HK-2 (cell line): ENCODE measurements around the gene ADCY3.

Experiments
- DNase-seq: peaks from one replicate; pipeline ENCODE4 v3.0.0-alpha.2; 2018; ENCODE audit not compliant: unreplicated experiment

Gene ADCY3

DNA sequence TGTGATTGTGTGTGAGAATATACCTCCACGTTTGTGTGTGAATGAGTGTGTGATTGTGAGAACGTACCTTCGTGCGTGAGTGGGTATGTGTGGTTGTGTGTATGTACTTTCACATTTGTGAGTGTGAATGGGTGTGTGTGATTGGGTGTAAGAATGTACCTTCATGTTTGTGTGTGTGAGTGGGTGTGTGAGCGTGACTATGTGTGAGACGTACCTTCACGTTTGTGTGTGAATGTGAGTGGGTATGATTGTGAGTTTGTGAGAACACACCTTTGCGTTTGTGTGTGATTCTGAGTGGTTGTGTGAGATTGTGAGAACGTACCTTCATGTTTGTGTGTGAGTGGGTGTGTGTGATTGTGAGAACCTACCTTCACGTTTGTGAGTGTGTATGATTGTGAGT lies 5.8 kb upstream of the ADCY3 start:
- DNase-seq = no peak

DNA sequence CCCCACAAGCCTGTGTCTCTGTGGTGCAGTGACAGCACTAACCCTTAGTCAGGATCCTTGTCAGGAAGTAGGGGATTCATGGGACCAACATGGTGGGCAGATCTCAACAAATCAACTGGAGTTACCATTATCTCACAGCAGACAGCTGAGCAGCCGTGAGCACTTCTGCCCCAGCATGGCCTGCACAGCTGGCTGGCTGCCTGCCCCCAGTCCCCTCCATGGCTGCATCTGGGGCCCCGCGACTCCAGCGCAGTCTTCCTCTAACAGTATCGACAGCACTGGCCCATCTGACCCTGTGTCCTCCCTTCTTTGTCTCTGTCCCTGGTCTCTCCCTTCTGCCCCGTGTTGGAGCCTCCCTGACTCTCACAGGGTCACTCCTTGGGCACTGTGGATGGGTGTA lies 4.7 kb upstream of the ADCY3 start:
- no peak for DNase-seq

DNA sequence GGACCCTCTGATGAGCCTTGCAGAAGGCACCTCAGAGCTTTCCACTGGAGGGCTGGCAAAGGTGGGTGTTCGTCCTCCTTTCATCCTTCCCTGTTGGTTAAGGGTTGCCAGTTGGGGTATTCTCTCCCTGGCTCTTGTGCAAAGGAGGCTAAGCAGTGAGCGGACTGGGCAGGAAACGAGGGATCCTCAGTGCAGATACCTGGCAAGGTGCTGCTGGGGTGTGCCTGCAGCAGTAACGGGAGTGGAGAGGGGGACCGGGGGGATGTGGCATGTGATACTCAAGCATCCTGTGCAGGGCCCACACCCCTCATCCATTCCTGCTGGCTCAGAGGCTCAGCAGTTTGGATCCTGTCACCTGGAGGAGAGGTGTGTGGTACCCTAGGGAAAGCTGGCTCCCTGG lies 4.2 kb upstream of the ADCY3 start:
- no peak for DNase-seq

DNA sequence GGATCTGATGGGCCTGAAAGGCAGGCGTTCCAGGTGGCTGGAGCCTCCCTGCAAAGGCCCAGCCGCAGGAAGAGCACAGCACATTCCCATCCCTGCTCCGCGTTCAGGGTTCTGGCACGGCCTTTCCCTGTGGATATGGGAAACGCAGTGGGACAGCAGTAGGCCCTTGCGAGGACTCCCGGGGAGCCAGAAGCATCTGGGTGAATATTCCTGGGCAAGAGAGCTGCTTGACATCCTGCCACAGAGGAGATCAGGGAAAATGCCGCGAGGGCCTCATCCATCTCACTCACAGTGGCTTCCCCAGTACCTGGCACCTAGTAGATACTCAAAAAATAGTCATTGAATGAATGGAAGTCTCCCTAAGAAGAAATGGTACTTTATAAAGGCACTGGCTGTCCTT lies 3.1 kb upstream of the ADCY3 start:
- DNase-seq = no peak

DNA sequence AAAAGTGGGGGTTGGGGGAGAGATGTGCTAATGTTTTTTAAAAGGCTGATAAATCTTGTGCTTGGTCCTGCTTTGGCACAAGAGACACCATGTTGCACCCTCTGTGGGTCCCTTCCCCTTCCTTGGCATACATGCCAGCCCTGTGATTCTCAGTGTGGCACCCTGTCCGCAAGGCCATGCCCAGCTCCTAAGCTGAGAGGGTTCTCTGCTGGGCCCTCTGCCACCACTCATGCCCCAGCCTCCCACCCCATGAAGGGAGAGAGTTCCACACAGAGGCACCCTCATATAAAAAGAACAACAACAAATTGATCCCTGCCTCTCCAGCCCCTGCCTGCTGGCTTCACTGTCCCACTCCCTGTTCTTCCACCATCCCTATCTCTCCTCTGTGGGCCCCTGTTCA lies 2.5 kb upstream of the ADCY3 start:
- DNase-seq = no peak

DNA sequence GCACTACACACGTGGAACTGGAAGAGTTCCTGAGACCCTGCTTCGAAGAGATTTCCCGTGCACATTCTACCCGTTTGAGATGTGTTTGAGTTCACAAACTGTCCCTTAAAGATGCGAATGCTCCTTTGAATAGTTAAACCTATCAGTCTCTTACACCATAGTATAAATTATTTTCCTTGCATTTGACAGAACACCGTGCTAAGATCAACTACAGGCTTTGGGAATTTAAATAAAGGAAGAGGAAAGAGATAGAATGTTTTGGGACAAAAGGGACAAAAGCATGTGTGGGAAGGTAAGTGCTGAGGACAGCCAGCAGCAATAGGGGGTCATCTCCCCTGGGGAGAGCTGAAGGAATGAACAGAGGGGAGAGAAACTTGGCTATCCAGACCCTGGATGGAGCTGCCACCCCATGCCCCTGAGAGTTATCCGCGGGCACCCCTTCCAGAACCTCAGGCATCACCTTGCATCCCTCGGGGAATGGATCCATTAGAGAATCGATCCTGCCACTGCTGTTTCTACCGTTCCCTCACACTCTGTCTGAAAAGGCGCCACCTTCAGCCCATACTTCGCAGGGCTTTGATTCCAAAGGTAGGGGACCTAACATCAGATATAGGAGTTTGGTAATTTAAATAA lies 888 bp upstream of the ADCY3 start:
- no peak for DNase-seq

DNA sequence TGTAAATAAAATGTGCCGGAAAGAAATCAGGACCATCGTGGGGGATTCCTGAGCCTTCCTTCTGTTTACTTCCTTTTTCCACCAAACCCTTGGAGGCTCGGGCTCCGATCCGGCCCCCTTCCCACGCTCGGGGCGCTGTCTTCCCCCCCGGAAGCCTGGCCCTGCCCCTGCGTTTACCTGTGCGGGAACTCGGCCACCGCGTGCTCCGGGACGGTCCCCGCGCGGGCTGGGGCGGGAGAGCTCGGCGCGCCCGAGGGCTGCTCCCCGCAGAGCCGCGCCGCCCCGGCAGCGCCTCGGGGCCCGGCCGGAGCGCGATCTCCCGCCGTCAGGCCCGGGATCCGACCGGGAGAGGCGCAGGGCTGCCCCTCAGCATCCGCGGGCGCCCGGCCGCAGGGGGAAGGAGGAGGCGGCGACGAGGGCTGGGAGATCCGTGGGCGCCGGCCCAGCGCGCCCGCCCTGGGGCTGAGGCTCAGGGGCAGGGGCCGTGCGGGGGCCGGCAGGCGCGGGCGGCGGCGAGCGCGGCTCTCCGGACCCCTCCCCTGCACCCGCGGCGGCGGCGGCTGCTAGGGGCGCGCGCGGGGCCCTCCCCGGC lies 435 bp downstream of the ADCY3 start:
- peak; percentile 43 for DNase-seq

DNA sequence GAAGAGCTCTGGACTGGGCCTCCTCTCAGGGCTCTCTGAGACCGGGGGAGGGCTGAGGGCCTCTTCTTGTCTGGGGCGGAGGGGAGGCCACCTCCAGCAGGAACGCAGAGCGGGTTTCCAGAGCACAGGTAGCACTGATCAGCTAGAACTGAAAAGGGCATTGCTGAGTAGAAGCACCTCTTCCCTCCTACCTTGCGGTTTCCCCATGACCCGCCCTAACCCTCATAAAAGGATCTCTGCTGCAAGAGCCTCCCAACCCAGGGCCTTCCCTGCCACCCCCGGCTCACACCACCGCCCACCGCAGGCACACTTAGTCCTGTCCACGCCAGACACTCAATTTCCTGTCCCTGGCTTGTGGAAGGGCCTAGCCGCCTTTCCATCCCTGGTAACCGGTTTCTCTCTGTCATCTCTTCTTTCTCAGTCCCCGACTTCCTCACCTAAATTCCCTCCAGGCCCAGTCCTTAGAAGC lies 966 bp downstream of the ADCY3 start:
- no peak for DNase-seq

DNA sequence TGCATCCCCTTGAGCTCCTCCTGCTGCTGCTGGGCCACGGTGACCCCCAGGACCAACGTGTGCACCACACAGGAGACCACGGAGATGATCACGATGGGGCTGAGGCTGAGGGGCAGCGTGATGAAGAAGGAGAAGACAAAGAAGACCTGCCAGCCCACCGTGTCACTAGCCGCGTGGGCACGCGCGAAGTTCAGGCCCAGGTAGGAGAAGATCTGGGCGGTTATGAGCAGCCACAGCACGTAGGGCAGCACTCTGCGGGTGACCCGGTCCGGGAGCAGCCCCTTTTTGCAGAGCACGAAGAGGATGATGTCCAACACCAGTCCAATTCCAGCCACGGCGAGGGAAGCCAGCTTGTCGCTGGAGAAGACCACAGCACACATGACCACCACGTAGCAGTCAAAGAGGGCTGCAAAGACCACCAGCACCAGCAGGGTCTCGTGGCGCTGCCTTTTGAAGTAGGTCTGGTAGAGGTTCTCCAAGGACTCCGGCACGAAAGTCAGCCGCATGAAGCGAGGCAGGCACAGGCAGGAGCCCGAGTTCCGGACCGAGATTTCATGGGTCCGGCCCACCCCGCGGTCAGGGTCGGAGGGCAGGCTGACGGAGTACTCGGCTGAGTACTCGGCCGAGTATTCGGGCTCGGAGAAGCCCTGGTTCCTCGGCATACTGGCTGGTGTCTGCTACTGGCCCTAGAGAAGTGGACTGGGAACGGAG lies 1.6 kb downstream of the ADCY3 start:
- no peak for DNase-seq

DNA sequence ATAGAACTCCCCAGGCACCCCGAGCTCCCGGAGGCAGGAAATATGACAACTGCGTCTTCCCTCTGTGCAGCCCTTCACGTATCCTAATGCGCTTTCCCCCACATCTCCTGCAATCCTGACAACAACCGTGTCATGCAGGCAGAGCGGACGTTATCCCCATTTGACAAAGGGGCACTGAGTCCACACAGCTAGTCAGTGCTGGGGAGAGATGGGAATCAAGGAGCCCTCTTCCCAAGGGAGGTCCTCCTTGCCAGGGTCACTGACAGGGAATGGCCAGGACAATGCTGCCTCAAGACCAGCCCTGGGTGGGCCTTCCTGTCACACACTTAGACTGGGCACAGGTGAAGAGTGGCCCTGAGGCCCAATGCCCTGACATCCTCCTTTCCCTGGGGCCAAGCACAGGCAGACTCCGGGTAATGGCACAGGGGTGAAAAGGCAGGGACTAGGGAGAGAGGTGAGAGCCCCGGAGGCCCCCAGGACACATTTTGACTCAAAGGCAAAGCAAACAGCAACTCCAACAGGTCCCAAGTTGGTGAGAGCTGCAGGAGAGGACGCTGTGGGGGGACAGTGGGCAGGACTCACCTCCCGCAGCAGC lies 2.2 kb downstream of the ADCY3 start:
- DNase-seq = no peak

DNA sequence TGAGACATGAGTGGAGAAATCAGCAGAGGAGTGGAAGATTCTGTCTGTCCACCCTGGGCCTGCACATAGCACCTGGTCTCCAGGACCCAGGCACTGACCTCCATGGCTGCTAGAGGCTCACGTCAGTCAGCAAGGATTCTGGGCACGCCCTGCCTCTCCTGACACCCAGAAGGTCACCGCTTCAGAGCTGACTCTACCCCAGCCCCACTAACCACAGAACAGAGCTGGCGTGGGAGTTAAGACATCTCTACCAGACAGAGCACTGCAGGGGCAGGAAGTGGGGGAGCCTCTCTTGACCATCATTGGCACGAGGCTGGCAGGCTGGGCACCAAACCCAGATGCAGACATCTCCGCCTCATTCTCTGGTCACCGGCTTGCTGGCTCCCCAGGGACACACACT lies 3.0 kb downstream of the ADCY3 start:
- DNase-seq = no peak

DNA sequence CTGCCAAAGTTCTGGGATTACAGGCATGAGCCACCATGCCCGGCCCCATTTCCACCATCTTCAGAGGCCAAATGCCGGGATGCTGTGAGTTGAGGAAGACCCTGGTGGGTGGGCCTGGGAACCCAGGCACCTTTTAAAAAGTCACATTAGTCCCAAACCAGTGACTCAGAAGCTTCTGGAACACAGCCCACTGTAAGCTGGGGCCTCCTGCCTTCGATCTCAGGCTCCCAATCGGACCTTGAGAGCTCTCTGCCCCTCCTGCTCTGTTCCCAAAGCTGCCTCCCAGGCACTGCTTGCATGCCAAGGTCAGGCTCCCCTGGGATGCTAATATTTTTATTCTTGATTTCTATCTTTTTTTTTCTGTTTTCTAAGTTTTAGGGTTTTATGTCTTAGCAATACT lies 4.2 kb downstream of the ADCY3 start:
- no peak for DNase-seq

DNA sequence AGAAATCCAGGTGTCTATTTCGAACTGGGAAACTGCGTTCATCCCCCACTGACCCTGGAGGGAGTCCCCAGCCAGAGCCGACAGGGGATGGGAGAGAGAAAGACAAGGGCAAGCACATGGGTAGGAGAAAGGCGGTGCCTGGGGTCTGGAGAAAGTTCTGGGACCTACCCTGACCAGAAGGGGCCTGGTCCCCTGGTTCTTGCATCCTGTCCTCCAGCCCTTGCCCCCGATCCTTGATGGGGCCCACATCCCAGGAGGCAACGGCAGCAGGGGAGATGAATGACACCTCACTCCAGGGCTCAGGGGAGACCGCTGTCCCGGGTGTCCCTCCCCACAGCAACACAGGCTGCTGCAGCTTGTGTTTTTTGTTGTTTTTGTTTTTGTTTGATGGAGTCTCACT lies 4.9 kb downstream of the ADCY3 start:
- no peak for DNase-seq

DNA sequence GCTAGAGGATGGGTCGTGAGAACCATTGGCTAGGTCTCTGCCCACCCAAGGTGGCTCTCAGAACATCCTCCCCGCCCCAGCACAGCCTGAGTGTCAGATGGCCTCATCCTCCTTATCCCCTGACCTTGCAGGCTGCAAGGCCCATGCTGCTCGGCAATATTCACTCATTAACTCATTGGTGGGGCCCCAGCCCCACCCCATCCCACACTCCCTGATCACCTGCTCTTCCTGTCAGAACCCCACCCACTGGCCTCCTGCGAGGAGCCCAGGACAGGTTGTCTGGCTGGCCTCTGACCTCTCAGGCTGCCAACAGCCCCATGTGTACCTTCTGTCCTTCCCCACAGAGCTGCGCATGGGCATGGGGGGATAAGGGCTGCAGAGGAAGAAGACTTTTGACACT lies 5.3 kb downstream of the ADCY3 start:
- no peak for DNase-seq

DNA sequence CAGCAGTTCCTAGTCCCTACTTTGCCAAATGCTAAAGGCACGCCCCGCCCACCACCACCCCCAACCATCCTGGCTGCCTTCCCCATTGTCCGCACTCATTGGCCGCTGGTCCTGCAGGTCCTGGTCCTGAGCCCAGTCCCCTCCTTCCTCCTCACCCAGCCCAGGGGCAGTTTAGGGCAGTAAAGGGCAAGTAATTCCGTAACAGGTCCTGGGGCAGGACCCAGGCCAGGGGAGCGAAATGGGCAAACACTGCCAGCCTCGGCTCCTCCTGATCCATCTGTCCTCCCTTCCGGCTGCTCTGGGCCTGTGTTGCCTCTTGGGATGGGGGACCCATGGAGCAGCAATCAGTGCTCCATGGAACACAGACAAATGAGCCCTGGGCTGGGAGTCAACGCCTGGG lies 6.1 kb downstream of the ADCY3 start:
- no peak for DNase-seq

DNA sequence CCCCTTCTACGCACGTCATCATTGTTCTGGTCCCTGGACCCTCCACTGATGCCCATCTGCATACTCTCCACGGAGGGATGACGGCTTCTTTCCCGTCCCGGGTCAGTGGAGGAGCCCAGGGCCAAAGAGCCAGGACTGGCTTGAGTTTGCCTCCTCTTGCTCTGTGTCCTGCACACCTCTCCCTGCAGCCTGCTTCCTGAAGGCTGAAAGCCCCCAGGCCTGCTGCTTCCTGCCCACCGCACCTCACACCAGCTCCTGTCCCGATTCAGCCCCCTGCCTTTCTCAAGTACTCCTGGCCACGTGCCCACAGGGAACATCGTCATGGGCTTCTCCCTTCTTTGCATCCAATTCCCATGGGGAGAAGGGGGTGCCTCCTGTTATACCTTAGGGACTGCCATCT lies 7.1 kb downstream of the ADCY3 start:
- no peak for DNase-seq

DNA sequence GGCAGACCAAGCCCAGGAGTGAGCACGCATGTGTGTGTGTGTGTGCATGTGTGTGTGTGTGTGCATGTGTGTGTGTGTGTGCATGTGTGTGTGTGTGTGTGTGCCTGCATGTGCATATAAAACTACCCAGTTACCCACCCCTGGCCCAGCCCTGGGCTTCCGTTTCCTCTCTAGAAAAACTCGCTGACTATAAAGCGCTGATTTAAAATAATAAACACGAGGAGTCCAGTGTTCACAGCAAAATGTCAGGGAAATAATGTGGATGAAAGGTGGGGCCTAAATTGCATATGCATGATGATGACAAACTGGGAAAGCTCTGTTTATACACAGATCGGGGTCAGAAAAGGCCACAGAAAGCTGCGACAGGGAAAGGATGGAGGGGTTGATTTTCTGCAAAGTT lies 7.5 kb downstream of the ADCY3 start:
- DNase-seq = no peak

DNA sequence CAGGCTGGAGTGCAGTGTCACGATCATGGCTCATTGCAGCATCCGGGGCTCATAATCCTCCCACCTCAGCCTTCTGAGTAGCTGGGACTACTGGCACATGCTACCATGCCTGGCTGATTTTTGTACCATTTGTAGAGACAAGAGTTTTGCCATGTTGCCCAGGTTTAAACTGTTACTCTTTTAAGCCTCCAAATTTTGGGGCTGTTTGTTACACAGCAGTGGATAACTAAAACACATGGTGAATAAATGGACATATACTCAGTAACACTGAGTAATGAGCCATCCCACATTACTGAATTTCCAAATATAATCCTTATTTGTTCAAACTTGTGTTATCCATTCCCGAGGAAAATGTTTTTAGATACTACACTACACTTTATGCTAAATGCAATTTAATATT lies 9.8 kb downstream of the ADCY3 start:
- DNase-seq = no peak

DNA sequence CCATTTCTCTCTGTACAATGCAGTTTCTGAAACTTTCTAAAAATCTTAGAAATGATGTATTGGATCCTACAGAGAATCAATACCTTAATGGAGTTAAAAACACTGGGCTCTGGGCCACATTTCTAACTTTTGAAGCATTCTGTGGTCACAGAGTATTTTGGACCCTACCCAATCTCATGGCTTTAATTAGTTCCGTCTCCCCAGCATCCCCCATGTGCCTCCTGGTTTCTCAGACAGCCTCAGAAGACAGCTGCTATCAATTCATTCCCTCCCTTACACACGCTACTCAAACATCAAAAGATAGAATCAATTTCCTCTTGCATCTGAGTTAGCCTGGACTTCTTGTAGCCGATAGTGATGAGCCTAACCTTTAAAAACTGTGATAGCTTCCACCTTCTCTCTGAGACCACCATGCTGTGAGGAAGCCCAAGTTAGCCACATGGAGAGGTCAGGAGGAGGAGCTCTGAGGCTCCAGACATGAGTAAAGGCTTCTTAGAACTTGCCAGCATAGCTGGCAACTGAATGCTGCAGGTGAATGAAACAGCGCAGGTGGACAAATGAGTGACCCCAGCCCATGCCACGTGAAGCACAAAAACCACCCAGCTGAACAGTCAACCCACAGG lies 10.4 kb downstream of the ADCY3 start:
- DNase-seq = no peak

DNA sequence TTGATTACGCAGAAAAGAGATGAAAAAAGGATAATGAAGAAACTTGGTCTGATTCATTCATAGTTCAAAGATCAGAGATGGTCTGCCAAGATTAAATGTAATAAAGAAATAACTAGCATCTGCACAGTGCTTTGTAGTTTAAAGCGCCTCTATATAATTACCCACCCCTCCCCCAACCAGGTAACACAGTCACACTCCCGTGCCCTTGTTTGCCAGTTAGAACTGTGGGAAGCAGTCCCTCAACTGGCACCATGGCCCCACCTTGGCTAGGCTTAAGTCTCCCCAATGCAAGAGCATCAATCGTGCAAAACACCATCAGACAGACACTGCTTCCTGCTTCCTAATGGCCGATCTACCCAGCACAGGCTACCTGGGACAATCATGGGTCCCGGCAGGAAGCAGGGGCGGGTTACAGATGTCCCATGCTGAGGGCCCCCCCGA lies 11.6 kb downstream of the ADCY3 start:
- no peak for DNase-seq

DNA sequence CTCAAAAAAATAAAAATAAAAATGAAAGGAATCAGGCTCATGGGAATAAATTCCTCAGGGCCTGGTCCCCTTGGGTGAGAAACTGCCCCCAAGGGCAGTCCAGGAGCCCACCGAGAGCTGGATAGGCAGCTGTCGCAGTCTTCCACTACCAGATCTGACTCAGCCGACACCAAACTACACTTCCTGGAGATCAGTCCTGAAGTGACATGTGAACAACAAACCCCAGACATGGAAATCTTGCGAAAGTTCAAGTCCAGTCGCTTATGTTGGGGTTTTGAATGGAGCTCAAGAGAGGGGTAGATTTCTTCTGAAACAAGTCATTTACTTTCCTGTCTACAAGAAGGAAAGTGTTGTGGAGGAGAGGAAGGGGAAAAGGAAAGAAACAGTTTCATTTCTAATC lies 12.9 kb downstream of the ADCY3 start:
- no peak for DNase-seq

DNA sequence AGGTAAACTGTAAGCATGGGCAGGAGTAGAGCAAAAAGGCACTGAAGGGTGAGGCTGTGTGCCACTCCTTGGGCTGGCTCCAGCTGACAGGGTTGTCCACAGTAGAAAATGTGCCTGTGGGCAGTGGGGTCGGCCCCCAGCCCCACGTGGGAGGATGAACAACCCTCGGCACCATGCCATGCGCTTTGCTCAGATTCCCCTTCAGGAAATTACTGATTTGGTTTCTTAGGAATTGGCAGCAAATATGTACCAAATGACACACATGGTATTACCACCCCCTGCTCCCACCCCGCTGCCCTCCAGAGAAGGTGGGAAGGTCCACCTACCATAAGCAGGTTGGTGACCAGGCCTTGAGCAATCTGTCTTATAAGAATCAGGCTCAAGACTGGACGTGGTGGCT lies 13.6 kb downstream of the ADCY3 start:
- DNase-seq = no peak
